Stimulated activated CD8-positive, alpha-beta memory T cell treated with anti-CD3 and anti-CD28 coated beads, Interleukin-7, amount 100 ng/mL, for 1 hour (primary cell): Measurements from ENCODE around the gene FUBP3.

Source experiments
- DNase-seq, 2 donors: peaks; one replicate each; pipeline ENCODE4 v3.0.0-alpha.2; 2020; ENCODE audit warnings: low read depth in 2 of 2

The FUBP3 gene

GRCh38 chr9:130607640-130608420, 28.5 kb downstream of the FUBP3 start:
- DNase-seq, result no peak

GRCh38 chr9:130608554-130609134, 29.3 kb downstream of the FUBP3 start:
- no peak for DNase-seq

- no peak for DNase-seq
Measured at GRCh38 chr9:130609163-130609562, 29.8 kb downstream of the FUBP3 start.

GRCh38 chr9:130610862-130611707, 31.7 kb downstream of the FUBP3 start:
- DNase-seq, result no peak

GRCh38 chr9:130616451-130616850, 37.1 kb downstream of the FUBP3 start:
- DNase-seq, result no peak

GRCh38 chr9:130623466-130623865, 44.1 kb downstream of the FUBP3 start:
- DNase-seq, result no peak

GRCh38 chr9:130624154-130624553, 44.8 kb downstream of the FUBP3 start:
- no peak for DNase-seq

- DNase-seq, result no peak
Measured at GRCh38 chr9:130626249-130626996, 47.0 kb downstream of the FUBP3 start.

- DNase-seq, result no peak
Measured at GRCh38 chr9:130627051-130627450, 47.7 kb downstream of the FUBP3 start.

- no peak for DNase-seq
Measured at GRCh38 chr9:130627896-130628792, 48.8 kb downstream of the FUBP3 start.

GRCh38 chr9:130629443-130630070, 50.2 kb downstream of the FUBP3 start:
- no peak for DNase-seq

GRCh38 chr9:130630071-130630450, 50.7 kb downstream of the FUBP3 start:
- no peak for DNase-seq

GRCh38 chr9:130630506-130631330, 51.3 kb downstream of the FUBP3 start:
- no peak for DNase-seq

- no peak for DNase-seq
Measured at GRCh38 chr9:130631331-130632080, 52.1 kb downstream of the FUBP3 start.

GRCh38 chr9:130632081-130632710, 52.8 kb downstream of the FUBP3 start:
- DNase-seq, result no peak

GRCh38 chr9:130632841-130633240, 53.5 kb downstream of the FUBP3 start:
- DNase-seq, result no peak

- no peak for DNase-seq
Measured at GRCh38 chr9:130633336-130634190, 54.2 kb downstream of the FUBP3 start.
